ENCODE measurements around the gene MST1R.

MST1R gene

GRCh38 chr3:49844464-49845183 is 59.0 kb downstream of the MST1R start:
- H3K27ac ChIP-seq = no peak overlapping the region
- no peak for DNase-seq (ENCODE audit: low read depth, low spot score)

- no peak for DNase-seq (ENCODE audit: low read depth, low spot score)
- no peak overlapping the region for H3K27ac ChIP-seq
These were observed 60.7 kb downstream of the MST1R start for GRCh38 chr3:49842843-49843517.

- no peak for DNase-seq (ENCODE audit: low read depth, low spot score)
- no peak overlapping the region for H3K27ac ChIP-seq
These were observed 61.9 kb downstream of the MST1R start for GRCh38 chr3:49841806-49842205.

GRCh38 chr3:49841126-49841696 is 62.5 kb downstream of the MST1R start:
- DNase-seq (ENCODE audit: low read depth, low spot score) = no peak

GRCh38 chr3:49840388-49840787 is 63.3 kb downstream of the MST1R start:
- DNase-seq (ENCODE audit: low read depth, low spot score) = no peak
- H3K27ac ChIP-seq = no peak overlapping the region

More at GRCh38 chr3:49841126-49841696, 62.5 kb downstream of the MST1R start:
- no peak overlapping the region for H3K27ac ChIP-seq

GRCh38 chr3:49839193-49839809 is 64.4 kb downstream of the MST1R start:
- peak; percentile 12 for DNase-seq (ENCODE audit: low read depth, low spot score)
- no peak overlapping the region for H3K27ac ChIP-seq

All from epithelial cell of prostate (primary cell).